GM19239 (cell line): Measurements from ENCODE around the gene DACH1.

ENCODE experiments used
- DNase-seq: peaks from one replicate; pipeline ENCODE4 v3.0.0; 2011; ENCODE audit warnings: low spot score; ENCODE audit not compliant: insufficient read length
- FAIRE-seq: peaks from 2 replicates; lab custom pipeline; 2011; peaks lifted over from hg19 to GRCh38; lab: Jason Lieb, UNC

Gene DACH1

DNA sequence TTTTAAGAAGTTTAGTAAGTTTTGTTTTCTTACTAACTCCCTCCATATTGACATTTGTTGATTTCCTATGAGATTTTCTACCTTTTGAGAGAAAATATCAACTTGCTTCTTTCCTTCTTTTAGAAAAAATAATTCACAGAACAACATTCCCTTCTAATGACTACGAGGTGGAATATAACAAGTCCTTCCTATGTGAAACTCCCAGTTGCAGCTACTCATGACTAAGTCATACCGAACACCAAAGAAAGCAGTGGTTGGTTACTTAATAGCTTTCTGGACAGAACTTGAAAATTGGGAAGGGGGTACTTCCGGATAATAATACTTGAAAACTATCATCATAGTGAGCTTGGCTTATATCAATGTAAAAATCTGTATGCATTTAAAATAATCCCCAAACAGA, 144.8 kb downstream of the DACH1 start:
- DNase-seq: no peak
- no peak for FAIRE-seq

DNA sequence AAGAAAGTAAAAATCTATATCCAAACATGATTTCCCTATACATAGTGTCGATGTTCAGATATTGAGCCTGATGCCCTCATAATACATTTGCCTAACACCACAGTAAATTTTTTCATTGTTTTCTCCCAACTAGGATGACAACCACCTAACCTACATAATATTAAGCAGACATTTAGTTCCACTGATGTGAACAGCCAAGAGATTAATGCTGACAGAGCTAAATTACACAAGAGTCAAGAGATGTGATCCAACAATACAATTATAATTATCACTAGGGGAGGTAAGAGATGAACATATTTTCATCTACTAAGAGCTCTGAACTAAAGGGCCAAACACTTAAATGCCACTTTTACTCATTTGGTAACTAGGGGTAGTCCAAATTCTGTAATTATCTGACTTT, 145.9 kb downstream of the DACH1 start:
- DNase-seq (no peak), FAIRE-seq (no peak)

DNA sequence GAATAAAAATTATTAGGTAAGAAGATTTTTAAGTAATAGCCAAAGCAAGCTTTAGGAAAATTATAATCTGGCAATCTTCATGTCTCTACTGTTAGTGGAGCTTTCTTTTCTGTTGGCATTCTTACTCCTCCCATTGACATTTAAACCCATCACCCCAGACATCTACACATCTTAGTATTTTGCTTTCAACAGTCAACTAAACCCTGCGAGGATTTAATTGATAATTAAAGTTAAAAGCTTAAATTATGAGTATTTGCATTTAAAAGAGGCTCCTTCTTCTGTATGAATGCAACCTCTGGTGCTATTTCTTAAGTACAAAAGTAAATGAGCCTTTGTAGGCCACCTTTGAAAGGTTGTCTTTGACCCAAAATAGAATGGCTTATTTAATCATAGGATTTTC, 148.1 kb downstream of the DACH1 start:
- no peak for DNase-seq
- FAIRE-seq: no peak

GRCh38 chr13:71714802-71715375, 152.1 kb downstream of the DACH1 start:
- FAIRE-seq (no peak), DNase-seq (no peak)

DNA sequence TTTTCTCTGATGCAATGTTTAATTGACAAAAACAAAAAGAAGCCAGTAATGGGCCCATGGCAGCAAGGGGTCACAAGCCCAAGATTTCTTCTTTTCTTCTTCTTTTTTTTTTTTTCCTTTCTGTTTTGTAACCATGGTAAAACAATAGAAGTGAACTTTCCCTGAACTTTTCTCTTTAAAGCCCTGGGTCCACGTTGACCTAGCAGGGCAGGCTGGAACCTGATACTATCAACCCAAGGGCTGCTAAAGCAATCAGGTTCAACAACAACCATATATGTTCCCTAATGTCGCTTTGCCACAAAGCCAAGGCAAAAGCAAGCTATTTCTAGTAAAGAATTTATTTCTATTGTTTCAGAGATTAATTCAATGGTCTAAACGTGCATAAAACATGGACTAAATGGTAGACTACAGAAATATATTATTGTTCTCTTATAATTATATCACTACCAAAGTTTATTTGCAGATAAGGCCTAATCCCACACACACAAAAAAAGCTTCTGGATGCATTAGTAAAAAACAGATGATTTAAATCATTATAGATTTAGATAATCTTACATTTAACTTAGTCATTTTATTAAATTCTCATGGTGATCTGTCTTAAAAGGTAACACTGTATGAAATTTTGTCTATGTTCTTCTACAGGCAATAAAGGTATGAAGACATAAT, 153.9 kb downstream of the DACH1 start:
- FAIRE-seq (no peak), DNase-seq (no peak)

- DNase-seq (no peak), FAIRE-seq (no peak)
Measured at GRCh38 chr13:71704656-71705055, 162.3 kb downstream of the DACH1 start.

GRCh38 chr13:71703138-71703537, 163.9 kb downstream of the DACH1 start:
- FAIRE-seq (no peak), DNase-seq (no peak)

GRCh38 chr13:71702253-71702652, 164.8 kb downstream of the DACH1 start:
- DNase-seq (no peak), FAIRE-seq (no peak)

DNA sequence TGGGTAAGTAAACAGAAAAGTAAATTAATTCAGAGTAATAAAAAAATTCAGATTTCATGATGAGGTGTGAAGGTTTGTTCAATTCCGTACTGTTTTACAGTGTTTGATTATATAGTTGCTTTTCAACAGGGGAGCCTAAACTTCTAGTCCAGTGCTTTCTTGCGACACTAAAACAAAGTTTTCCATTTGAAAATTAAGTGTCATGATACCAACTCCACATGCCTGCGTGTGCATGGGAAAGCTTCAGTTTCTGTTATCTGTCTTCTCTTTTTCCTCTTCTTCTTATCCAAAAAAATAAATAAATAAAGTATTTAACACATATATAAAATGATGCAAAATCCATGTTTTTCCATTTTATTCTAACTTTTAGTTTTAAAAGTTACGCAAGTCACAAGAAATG, 165.3 kb downstream of the DACH1 start:
- no peak for FAIRE-seq
- DNase-seq: no peak

DNA sequence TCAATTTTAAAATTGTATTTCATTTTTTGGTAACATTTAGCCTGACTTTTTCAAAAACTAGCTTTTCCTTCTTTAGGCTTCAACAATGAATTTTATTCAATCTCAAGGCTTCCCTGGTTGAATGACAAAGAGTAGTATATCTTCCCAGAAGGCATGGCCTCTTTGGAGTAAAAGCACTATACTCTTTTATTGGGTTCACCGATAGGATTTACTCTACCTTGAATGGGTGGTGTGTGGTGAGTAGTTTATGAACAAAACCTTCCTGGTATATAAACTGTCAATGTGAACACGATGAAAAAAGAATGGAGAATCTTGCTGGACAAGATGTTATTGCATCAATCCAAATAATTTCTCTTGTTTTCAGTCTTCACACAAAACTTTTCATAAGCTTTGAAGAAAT, 167.7 kb downstream of the DACH1 start:
- no peak for FAIRE-seq
- no peak for DNase-seq

DNA sequence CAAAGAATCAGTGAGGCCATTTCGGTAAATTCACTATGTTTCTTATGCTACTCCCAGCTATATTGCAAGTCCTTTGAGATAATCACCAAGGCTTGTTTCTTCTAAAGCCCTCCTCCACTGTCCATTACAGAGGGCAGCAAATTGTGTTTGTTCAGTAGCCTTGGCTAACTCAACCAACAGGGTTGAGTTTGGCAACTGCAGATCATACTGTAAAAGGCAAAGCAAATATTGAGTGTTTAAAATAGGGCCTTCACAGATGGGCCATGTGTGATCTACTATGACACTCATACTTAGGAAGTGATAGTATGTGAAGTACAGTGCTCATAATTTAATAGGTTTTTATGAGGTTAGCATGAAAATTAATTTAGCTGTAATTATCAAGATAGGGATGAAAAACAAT, 171.3 kb downstream of the DACH1 start:
- no peak for DNase-seq

DNA sequence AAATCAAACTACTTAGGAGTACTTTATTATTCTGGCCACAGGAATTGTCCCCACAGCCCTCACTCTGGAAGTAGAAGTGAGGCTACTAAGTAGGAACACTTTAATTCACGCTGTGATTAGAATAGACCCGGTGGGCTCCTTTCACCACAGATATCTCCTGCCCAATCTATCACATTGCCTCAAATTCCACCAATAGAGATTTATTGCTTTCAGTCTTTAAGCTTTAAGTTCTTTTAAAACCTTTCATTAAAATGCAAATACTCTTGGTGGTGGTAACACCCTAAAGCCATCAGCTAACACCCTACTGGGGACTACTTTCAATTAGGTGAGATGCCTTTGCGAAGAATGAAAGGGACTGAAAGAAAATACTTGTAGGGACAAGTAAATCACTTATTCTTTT, 181.9 kb downstream of the DACH1 start:
- FAIRE-seq: no peak
- DNase-seq: no peak

More for the DNA sequence above, 171.3 kb downstream of the DACH1 start:
- no peak for FAIRE-seq

DNA sequence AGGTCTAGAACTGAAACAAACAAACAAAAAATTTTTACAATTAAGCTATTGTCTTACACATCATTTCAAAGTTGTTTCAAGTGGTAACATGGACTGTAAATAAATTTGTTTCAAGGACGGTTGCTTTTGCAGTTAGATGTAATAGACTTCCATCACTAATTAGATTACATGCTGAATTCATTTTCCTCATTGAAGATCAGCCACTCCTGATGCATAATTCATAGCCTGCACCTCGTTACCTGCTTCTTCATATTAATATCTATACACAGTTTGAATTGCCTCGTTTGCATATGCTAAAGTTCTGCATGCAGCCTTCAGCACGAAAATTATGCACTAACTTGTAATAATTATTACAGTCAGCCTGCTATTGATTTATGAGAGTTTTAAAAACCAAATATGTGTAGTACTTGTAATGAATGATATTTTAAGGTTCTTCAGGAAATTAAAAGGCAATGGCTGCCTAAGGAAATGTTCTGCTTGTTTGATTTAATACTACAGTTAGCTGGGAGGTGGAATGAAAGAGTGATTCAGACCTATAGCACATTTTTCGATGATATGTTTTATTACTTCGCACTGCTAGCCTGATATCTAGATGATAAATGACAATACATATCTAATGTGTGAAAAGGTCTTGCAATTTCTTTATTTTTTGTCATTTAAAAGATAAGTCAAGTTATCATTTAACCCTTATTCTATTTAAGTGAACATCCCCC, 184.9 kb downstream of the DACH1 start:
- DNase-seq (no peak), FAIRE-seq (no peak)

DNA sequence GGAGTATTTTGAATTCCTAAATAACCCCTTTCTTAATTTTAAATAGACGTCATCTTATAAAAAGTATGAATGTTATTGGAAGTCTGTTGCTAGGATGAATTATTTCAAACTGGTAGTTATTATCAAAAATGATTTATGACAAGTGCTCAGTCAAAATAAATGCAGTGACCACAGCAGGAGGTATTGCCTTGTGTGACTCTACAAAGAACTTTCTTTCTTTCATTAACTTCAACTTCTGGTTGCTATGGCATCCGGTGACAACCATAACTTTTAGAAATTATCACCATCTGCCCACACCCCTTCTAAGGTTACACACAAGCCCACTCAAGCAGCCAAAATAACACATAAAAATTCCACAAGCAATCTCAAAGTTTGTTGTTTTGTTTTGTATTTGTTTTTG, 189.9 kb downstream of the DACH1 start:
- FAIRE-seq (no peak), DNase-seq (no peak)

GRCh38 chr13:71672512-71672911, 194.5 kb downstream of the DACH1 start:
- FAIRE-seq: no peak

DNA sequence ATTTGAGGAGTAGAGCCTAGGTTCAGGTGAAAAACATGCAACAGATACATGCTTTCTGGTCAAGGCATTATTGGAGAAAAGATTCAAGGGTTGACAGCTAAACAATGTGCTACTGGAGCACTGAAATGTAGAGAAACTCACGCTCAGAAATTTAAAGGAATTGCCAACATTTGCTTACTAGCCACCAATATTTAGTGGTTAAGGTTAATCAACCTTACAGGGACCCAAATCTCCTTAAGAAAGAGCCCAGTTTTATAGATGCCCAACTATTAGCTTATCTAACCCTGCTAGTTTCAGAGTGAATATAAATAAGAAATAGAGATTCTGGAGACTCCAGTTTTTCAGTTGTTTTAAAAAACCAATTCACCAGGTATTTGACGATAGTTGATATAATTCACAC, 203.6 kb downstream of the DACH1 start:
- DNase-seq: no peak
- no peak for FAIRE-seq

More at GRCh38 chr13:71672512-71672911, 194.5 kb downstream of the DACH1 start:
- no peak for DNase-seq

GRCh38 chr13:71661921-71662320, 205.1 kb downstream of the DACH1 start:
- FAIRE-seq (no peak), DNase-seq (no peak)

GRCh38 chr13:71659404-71659803, 207.6 kb downstream of the DACH1 start:
- no peak for FAIRE-seq

DNA sequence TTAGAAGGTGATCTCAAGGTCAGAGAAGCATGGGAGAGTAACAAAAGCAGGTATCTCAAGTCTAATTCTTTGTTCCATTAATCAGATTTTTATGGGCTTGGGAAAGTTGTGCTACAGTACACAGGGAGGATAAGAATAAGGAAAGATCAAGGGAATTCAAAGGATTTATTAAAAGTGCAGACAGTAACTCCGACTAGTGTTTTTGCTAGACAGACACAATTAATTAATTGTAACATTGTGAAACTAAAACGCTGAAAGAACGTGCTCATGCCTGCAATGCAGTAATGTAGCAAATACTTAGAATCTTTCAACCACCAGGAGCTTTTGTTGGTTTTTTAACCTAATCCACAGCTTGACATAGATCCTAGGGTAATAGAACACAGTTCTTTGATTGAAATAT, 221.5 kb downstream of the DACH1 start:
- DNase-seq: no peak
- no peak for FAIRE-seq

More at GRCh38 chr13:71659404-71659803, 207.6 kb downstream of the DACH1 start:
- DNase-seq: no peak

DNA sequence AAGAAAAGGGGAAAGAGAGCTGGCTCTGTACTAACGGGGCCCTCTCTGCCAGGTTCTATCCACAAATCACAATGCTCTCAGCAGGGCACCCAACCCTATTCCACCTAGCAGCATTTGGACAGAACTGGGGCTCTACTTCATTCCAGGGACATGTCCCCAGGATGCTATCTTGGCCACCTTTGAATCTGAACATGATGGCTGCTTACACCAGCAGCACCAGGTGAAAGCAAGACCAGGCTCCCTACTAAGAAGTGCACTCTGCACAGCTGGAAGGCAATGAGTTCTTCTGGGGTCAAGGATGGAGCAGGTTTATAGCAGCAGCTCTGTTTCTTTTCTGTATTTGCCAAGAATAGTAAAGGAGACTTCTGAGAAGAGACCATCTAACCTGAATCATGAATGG, 222.4 kb downstream of the DACH1 start:
- DNase-seq: no peak
- FAIRE-seq: no peak

DNA sequence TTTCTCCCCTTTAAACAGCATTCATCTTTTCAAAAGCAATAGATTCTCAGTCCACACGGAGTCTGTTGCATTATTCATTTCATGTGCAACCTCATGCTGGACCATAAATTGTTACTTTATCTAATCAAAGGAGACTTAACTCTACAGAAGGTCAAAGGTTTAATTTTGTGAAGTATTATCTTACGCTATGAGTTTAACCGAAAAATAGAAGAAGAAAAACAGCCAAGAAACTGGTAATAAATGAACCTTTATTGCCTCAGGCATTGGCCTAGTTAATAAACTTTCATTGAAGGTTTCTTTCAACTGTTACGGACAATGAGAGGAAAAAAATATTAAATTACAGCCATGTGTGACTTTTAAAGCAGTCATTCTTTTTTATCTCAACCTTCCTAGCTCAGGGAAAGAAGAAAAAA, 223.6 kb downstream of the DACH1 start:
- DNase-seq (no peak), FAIRE-seq (no peak)

GRCh38 chr13:71638751-71639150, 228.3 kb downstream of the DACH1 start:
- DNase-seq: no peak
- FAIRE-seq: no peak
